Measurements from ENCODE around the gene DPT.

- TF ChIP-seq, protein P1, sequence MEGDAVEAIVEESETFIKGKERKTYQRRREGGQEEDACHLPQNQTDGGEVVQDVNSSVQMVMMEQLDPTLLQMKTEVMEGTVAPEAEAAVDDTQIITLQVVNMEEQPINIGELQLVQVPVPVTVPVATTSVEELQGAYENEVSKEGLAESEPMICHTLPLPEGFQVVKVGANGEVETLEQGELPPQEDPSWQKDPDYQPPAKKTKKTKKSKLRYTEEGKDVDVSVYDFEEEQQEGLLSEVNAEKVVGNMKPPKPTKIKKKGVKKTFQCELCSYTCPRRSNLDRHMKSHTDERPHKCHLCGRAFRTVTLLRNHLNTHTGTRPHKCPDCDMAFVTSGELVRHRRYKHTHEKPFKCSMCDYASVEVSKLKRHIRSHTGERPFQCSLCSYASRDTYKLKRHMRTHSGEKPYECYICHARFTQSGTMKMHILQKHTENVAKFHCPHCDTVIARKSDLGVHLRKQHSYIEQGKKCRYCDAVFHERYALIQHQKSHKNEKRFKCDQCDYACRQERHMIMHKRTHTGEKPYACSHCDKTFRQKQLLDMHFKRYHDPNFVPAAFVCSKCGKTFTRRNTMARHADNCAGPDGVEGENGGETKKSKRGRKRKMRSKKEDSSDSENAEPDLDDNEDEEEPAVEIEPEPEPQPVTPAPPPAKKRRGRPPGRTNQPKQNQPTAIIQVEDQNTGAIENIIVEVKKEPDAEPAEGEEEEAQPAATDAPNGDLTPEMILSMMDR (conservative IDR thresholded peaks at IDR 0.05) = no peak
- no peak for TF ChIP-seq ZFX (IDR thresholded peaks at IDR 0.05)
Observed at GRCh38 chr1:168654198-168654915, 74.6 kb downstream of the DPT start.
